Measurements from ENCODE around the gene MAP3K10.
"Not testable (repeated sequence)": the region's sequence is repeated elsewhere in the genome, so short reads cannot be mapped to it uniquely, and the experiment has no call there.

The MAP3K10 gene

GRCh38 chr19:40190891-40191835 lies at the start of gene MAP3K10:
Gene MAP3K10, plus strand, starts transcription at chr19:40191426. Its CDS starts 606 bp downstream, at chr19:40192032.
- peak; percentile 91 for DNase-seq

GRCh38 chr19:40141551-40141950 lies 49.7 kb upstream of the MAP3K10 start:
- no peak for DNase-seq

GRCh38 chr19:40143612-40144011 lies 47.6 kb upstream of the MAP3K10 start:
- no peak for DNase-seq

DNA sequence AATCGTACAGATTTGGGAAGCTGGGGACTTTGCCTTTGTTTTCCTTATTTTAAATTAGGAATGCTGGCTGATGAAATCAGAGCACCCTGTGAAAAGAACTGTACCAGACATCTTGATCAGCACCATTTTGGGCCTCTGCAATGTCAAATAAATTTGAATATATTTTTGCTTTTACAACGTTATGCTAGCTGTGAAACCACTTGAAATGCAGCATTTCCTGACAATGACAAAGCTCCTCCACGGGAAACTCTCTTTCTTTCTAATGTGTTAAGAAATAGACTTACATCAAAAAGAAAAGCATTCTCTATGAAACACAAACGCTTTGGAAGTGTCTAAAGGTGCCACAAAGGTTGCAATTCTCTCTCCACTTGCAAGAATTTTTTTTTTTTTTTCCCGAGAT lies 47.1 kb upstream of the MAP3K10 start:
- no peak for DNase-seq

- no peak for DNase-seq
Measured at GRCh38 chr19:40144947-40145748, 46.1 kb upstream of the MAP3K10 start.

DNA sequence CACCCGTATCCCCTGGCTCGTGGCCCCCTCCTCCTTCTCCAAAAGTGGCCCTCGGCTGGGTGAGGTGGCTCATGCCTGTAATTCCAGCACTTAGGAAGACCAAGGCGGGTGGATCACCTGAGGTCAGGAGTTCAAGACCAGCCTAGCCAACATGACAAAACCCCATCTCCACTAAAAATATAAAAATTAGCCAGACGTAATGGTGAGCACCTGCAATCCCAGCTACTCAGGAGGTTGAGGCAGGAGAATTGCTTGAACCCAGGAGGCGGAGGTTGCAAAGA lies 45.5 kb upstream of the MAP3K10 start:
- DNase-seq: not testable (repeated sequence)

DNA sequence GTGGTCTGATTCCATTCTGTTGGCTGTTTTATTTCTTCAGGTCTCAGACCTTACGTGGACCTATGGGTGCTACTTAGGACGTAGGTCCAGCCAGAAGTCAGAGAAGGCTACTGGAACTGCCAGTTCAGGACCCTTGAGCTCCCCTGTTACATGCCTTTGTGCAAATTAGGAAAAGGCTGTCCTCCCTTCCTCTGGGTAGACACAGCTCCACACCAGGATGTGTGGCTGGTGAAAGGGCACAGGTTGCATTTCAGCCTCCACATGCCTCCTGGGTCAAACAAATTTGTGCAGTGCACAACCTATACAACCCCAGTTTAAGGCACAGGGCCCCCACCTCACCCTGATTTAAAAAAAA lies 43.9 kb upstream of the MAP3K10 start:
- no peak for DNase-seq

DNA sequence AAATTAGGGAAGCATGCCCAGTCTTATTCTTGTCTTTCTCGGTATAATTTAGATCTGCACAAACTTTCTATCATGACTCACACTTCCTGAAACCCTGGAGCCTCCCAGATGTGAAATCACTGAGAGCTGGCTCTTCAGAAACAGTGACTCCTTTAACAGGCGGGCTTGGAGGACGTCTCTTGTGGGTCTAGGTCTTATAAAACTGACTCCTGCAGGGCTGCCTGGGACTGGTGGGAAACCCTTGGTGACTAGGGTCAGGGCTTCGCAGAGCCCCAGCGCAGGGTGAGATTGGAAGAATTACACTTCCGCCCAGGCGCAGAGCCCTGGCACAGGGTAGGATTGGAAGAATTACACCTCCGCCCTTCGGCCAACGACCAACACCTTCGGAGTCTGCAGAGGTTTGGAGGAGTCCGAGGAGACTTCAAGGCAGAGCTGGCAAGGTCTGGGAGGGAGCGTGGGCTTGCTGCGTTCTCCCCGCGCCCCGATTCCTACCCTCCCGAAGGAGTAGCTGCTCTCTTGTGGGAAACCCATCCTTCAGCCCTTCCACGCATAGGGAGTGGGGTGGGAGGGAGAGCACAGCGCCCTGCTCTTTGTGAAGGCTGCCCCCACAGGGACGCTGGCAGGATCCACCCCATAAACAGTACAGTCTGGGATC lies 43.4 kb upstream of the MAP3K10 start:
- DNase-seq: no peak

DNA sequence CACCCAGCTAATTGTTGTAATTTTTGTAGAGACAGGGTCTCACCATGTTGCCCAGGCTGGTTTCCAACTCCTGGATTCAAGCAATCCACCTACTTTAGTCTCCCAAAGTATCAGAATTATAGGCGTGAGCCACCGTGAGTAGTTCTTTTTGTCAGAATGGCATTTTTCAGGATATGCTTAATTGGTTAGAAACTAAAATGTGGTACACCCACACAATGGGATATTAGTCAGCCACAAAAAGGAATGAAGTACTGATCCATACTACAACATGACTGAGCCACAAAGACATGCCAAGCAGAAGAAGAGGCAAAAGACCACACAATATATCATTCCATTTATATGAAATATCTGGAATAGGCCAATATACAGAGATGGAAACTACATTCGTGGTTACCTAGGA lies 41.7 kb upstream of the MAP3K10 start:
- no peak for DNase-seq

GRCh38 chr19:40150170-40150569 lies 41.1 kb upstream of the MAP3K10 start:
- DNase-seq: no peak

- DNase-seq: peak; percentile 34
Measured at GRCh38 chr19:40154121-40154680, 37.0 kb upstream of the MAP3K10 start.

DNA sequence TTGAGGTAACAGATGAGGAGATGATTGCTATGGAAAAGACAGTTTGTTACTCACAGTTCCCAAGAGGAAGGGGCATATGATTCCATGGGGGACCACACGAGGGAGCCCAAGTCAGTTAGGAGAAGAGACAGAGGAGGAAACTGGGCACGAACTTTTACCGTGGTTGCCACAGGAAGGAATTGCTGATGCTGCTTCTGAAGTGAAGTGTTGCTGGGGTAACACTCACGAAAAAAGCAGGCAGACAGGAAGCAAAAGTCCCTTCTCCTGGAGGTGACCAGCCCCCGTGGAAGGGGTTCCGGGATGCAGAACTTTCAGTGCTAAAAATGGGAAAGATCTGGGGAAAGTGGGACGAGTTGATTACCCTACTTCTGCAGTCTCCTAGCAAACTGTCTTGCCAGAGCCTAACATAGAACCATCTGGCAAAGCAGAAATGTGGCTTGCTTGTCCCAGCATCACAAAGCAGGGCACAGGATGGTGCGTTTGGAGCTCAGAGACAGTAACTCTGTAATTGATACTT lies 35.4 kb upstream of the MAP3K10 start:
- peak; percentile 14 for DNase-seq

DNA sequence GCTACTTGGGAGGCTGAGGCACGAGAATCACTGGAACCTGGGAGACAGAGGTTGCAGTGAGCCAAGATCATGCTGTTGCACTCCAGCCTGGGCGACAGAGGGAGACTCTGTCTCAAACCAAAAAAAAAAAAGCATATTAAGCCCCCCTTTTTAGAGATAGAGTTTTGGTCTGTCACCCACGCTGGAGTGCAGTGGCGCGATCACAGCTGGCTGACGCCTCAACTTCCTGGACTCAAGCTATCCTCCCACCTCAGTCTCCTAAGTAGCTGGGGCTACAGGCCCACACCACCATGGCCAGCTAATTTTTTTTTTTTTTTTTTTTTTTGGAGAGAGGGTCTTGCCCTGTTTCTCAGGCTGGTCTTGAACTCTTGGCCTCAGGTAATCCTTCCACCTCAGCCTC lies 34.2 kb upstream of the MAP3K10 start:
- DNase-seq: no peak

DNA sequence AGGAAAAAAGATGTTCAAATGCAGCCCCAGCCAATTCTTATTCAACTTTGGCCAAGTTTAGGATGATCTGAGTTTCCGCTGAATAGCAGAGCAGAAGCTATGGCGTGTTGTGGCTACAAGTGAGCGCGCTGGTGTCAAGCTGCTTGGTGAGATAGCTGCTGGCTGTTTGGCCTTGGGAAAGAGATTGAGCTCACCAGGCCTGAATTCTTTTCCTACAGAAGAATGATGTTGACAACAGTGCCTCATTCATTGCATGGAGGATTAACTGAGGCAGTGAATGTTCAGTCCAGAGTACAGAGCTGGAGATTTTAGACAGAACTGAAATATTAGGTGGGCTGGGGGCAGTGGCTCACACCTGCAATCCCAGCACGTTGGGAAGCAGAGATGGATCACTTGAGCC lies 31.5 kb upstream of the MAP3K10 start:
- DNase-seq: no peak

GRCh38 chr19:40162104-40162503 lies 29.1 kb upstream of the MAP3K10 start:
- DNase-seq: no peak

GRCh38 chr19:40163541-40164129 lies 27.6 kb upstream of the MAP3K10 start:
- no peak for DNase-seq

- DNase-seq: peak; percentile 79
Measured at GRCh38 chr19:40165362-40165937, 25.8 kb upstream of the MAP3K10 start.

GRCh38 chr19:40169482-40170302 lies 21.5 kb upstream of the MAP3K10 start:
- not testable (repeated sequence) for DNase-seq

DNA sequence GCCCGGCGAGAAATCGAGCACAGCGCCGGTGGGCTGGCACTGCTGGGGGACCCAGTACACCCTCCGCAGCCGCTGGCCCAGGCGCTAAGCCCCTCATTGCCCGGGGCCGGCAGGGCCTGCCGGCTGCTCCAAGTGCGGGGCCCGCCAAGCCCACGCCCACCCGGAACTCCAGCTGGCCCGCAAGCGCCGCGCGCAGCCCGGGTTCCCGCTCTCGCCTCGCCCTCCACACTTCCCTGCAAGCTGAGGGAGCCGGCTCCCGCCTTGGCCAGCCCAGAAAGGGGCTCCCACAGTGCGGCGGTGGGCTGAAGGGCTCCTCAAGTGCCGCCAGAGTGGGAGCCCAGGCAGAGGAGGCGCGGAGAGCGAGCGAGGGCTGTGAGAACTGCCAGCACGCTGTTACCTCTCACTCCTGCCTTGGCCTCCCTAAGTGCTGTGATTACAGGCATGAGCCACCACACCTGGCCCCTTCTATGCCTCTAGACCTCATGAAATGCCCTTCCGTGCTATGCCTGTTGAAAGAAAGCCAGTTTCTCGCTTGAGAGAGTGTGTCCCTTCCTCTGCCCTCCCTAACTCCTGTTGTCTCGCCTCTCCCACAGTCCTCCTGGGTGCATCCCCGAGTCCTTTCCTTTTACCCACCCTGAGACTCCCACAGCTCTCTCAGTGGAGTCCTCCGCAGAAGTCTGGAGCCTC lies 20.8 kb upstream of the MAP3K10 start:
- not testable (repeated sequence) for DNase-seq

GRCh38 chr19:40171293-40171692 lies 19.9 kb upstream of the MAP3K10 start:
- not testable (repeated sequence) for DNase-seq

DNA sequence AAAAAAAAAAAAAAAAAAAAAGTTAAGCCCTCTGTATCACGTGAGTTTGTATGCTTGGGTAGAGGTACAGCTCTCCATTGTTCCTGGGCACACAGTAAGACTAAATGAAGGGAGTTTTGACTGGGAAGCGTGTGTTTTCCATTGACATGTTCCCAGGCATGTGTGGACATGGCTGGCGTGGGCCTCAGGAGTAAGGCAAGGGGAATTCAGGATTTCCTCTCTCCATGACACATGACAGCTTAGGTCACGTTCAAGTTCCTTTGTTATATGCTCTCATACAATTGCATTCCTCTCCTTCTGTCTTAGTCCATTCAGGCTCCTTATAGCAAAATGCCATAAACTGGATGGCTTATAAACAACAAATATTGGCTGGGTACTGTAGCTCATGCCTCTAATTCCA lies 17.1 kb upstream of the MAP3K10 start:
- no peak for DNase-seq

All from activated effector memory CD4-positive, alpha-beta T cell treated with anti-CD3 and anti-CD28 coated beads, Interleukin-2, amount 50 U/mL, for 16 hours (primary cell).